Body of pancreas (tissue), 4 donors: Measurements from ENCODE around the gene KCTD21. TPM values are rescaled to one million over a fixed set of nuclear protein-coding genes. Genes with fewer than 3 reads are reported as not detected.
A peak's percentile ranks its signal among the peaks of the same experiment; 100 is the strongest.

ENCODE experiments used
- ATAC-seq: fragments of 150-250 bp; one replicate; pipeline ENCODE4 v1.9.1; 2016
- DNase-seq, 4 donors: peaks; one replicate each; pipeline ENCODE4 v3.0.0-alpha.2; 2019
- H3K27ac ChIP-seq, 4 donors: fragments of 200-600 bp; sonication (generic); 1 replicate in 3 of 4; 2 replicates in 1 of 4; pipeline versions ENCODE4 v1.5.1 to v1.6.1; 2016 to 2019; ENCODE audit warnings: mild to moderate bottlenecking in 1 of 4, mixed read lengths in 1 of 4, moderate library complexity in 1 of 4
- H3K27me3 ChIP-seq, 2 donors: fragments of 200-600 bp; sonication (generic); one replicate each; pipeline ENCODE4 v1.6.0; 2016; ENCODE audit warnings: mild to moderate bottlenecking in 1 of 2
- H3K36me3 ChIP-seq, 2 donors: fragments of 200-600 bp; sonication (generic); replicated peaks in 1 of 2; 2 replicates each; pipeline ENCODE4 v1.5.1; 2016; ENCODE audit warnings: low read depth in 2 of 2; ENCODE audit not compliant: insufficient read depth in 1 of 2
- H3K4me1 ChIP-seq: fragments of 200-600 bp; sonication (generic); one replicate; pipeline ENCODE4 v1.6.0; 2016
- H3K4me3 ChIP-seq, 2 donors: fragments of 200-600 bp; sonication (generic); 1 replicate in 1 of 2; 2 replicates in 1 of 2; pipeline ENCODE4 v1.5.1; 2016 to 2019
- H3K9me3 ChIP-seq, 3 donors: fragments of 200-600 bp; sonication (generic); 1 replicate in 2 of 3; 2 replicates in 1 of 3; pipeline ENCODE4 v1.5.1; 2016
- POLR2A ChIP-seq, 3 donors: fragments of 450-650 bp; IDR thresholded peaks; one replicate each; pipeline ENCODE4 v1.6.1; 2016; ENCODE audit warnings: antibody characterized with exemption in 3 of 3, mild to moderate bottlenecking in 2 of 3
- WGBS, 2 donors: methylation state at CpG; one replicate each; pipeline ENCODE4 v1.1.5; 2017; 5-methylcytosine and 5-hydroxymethylcytosine counted together
- intact Hi-C: fragments of 100-400 bp; cut with DNase I; formaldehyde crosslinking; loops from one replicate; pipeline ENCODE4 v1.15.1; 2023
- total RNA-seq, 2 donors: library from RNA; depleted of rRNA; stranded (reverse); fragments of >200 nt; gene quantifications; one replicate each; pipeline ENCODE4 v1.1.0, GENCODE V29; 2016
- TF ChIP-seq, protein P1 (sequence below), 7 experiments: fragments of 450-650 bp in 4 of 7; fragments of 200-600 bp in 3 of 7; sonication (generic) in 3 of 7; IDR thresholded peaks; one replicate each; pipeline ENCODE4 v1.5.1; 2016 to 2019; ENCODE audit warnings: antibody characterized with exemption in 7 of 7

The KCTD21 gene
- total RNA-seq, 2 donors from 2014 or later: 4.6 to 5.4 TPM

- Histone ChIP-seq H3K4me3 (no peak overlapping the region), H3K27me3 (no peaks in the 10 kb centered on the region), H3K4me1 (no peaks in the 10 kb centered on the region), H3K9me3 (no peaks in the 10 kb centered on the region), H3K27ac (no peak overlapping the region), H3K36me3 (peaks cover 0 to 5% of the 10 kb centered on the region in 2 donors)
- intact Hi-C loops: no loop called here
- 85 to 88% methylated on average over 11 of the region's 11 CpGs for WGBS, 2 donors
- TF ChIP-seq, protein P1, sequence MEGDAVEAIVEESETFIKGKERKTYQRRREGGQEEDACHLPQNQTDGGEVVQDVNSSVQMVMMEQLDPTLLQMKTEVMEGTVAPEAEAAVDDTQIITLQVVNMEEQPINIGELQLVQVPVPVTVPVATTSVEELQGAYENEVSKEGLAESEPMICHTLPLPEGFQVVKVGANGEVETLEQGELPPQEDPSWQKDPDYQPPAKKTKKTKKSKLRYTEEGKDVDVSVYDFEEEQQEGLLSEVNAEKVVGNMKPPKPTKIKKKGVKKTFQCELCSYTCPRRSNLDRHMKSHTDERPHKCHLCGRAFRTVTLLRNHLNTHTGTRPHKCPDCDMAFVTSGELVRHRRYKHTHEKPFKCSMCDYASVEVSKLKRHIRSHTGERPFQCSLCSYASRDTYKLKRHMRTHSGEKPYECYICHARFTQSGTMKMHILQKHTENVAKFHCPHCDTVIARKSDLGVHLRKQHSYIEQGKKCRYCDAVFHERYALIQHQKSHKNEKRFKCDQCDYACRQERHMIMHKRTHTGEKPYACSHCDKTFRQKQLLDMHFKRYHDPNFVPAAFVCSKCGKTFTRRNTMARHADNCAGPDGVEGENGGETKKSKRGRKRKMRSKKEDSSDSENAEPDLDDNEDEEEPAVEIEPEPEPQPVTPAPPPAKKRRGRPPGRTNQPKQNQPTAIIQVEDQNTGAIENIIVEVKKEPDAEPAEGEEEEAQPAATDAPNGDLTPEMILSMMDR (IDR thresholded peaks at IDR 0.05): no peak
- TF ChIP-seq POLR2A (IDR thresholded peaks at IDR 0.05): no peak
- no peak for ATAC-seq
- no peak for DNase-seq
Observed at GRCh38 chr11:78207532-78208256, 19.3 kb upstream of the KCTD21 start.

GRCh38 chr11:78205691-78206090 lies 17.3 kb upstream of the KCTD21 start:
- Histone ChIP-seq H3K27ac (no peak overlapping the region), H3K4me3 (no peak overlapping the region), H3K4me1 (no peaks in the 10 kb centered on the region), H3K9me3 (no peaks in the 10 kb centered on the region), H3K27me3 (no peaks in the 10 kb centered on the region), H3K36me3 (peaks cover 0 to 5% of the 10 kb centered on the region in 2 donors)
- peak in 1 of 4 donors; percentile 3 for DNase-seq
- WGBS, 2 donors: 91 to 96% methylated on average over 7 of the region's 7 CpGs
- intact Hi-C loops: no loop called here
- TF ChIP-seq, protein P1 (IDR thresholded peaks at IDR 0.05): no peak
- TF ChIP-seq POLR2A (IDR thresholded peaks at IDR 0.05): no peak
- ATAC-seq: no peak

DNA sequence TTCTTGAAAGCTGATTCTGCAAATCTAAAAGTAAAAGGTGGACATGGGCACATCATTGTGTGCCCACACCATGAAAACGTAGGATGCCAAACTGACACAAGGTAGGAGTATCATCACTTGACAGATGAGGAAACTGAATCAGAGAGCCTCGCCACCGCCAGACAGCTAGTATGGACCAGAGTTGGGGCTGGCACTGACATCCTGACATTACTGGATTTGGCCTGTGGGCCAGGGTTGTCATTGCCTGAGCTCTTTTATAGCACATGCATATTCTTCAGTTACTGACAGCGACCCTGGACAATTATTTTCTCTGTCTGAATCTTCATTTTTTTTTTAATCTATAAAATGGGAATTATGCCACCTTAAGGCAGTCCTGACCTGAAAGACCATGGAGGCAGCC lies 16.8 kb upstream of the KCTD21 start:
- Histone ChIP-seq H3K27me3 (no peaks in the 10 kb centered on the region), H3K4me1 (no peaks in the 10 kb centered on the region), H3K4me3 (no peak overlapping the region), H3K9me3 (no peaks in the 10 kb centered on the region), H3K27ac (no peak overlapping the region), H3K36me3 (peaks cover 0 to 2% of the 10 kb centered on the region in 2 donors)
- intact Hi-C loops: no loop called here
- WGBS, 2 donors: 95 to 96% methylated on average over 4 of the region's 4 CpGs
- ATAC-seq (no peak), DNase-seq (no peak)
- TF ChIP-seq POLR2A (IDR thresholded peaks at IDR 0.05): no peak
- TF ChIP-seq, protein P1 (IDR thresholded peaks at IDR 0.05): no peak

DNA sequence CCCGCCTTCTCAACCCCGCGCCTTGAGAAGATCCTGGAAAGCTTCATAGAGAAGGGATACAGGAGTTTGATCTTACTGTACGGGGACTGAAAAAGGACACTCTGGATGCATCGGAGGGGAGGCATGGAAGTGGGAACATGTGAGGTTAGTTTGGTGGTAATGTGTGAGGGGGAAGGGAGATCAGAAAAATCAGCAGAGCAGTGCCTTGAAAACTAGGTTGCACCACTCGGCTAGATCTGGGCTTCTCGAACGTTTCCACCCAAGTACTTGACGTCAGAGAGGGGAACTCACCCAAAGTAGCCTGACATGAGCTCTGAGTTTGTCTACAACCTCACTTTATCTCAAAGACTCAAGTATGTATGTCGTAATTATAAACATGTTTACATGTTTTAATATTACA lies 14.8 kb upstream of the KCTD21 start:
- Histone ChIP-seq H3K27me3 (no peaks in the 10 kb centered on the region), H3K9me3 (no peaks in the 10 kb centered on the region), H3K4me3 (no peak overlapping the region), H3K36me3 (no peaks in the 10 kb centered on the region), H3K4me1 (no peaks in the 10 kb centered on the region), H3K27ac (no peak overlapping the region)
- intact Hi-C loops: no loop called here
- ATAC-seq (no peak), DNase-seq (peak in 3 of 4 donors; percentile 1 to 24 (median 3))
- TF ChIP-seq POLR2A (IDR thresholded peaks at IDR 0.05): no peak
- TF ChIP-seq, protein P1 (IDR thresholded peaks at IDR 0.05): no peak
- 77 to 91% methylated on average over 10 of the region's 10 CpGs for WGBS, 2 donors

- ATAC-seq: no peak
- no peaks in the 10 kb centered on the region for H3K4me1 ChIP-seq
- peak in 1 of 4 donors; percentile 2 for DNase-seq
- intact Hi-C loops: no loop called here
- H3K36me3 ChIP-seq: no peaks in the 10 kb centered on the region
- no peaks in the 10 kb centered on the region for H3K27me3 ChIP-seq
- no peak overlapping the region for H3K4me3 ChIP-seq
- TF ChIP-seq, protein P1 (IDR thresholded peaks at IDR 0.05): no peak
- TF ChIP-seq POLR2A (IDR thresholded peaks at IDR 0.05): no peak
- H3K27ac ChIP-seq: no peak overlapping the region
- H3K9me3 ChIP-seq: no peaks in the 10 kb centered on the region
- 66 to 79% methylated on average over 3 of the region's 3 CpGs for WGBS, 2 donors
Observed at GRCh38 chr11:78202733-78203167, 14.3 kb upstream of the KCTD21 start.
